Mesothelial cell of epicardium (in vitro differentiated cells): ENCODE data around the gene KATNIP. TPM values are rescaled to one million over a fixed set of nuclear protein-coding genes. Genes with fewer than 3 reads are reported as not detected.

ENCODE experiments used
- DNase-seq, 2 experiments: peaks; one replicate each; pipeline ENCODE4 v3.0.0; 2021; ENCODE audit warnings: low spot score in 2 of 2; ENCODE audit not compliant: unreplicated experiment in 2 of 2
- H3K27ac Mint-ChIP-seq: 2 replicates; pipeline ENCODE4 v1.8.0; 2021; ENCODE audit warnings: mixed read lengths
- H3K27me3 Mint-ChIP-seq: 2 replicates; pipeline ENCODE4 v1.8.0; 2021; ENCODE audit warnings: low read depth, mixed read lengths
- H3K36me3 Mint-ChIP-seq: 2 replicates; pipeline ENCODE4 v1.8.0; 2021; ENCODE audit warnings: mixed read lengths
- H3K4me1 Mint-ChIP-seq: 2 replicates; pipeline ENCODE4 v1.8.0; 2021; ENCODE audit warnings: mixed read lengths
- H3K4me3 Mint-ChIP-seq: 2 replicates; pipeline ENCODE4 v1.8.0; 2021; ENCODE audit warnings: mild to moderate bottlenecking, moderate library complexity, mixed read lengths
- H3K9me3 Mint-ChIP-seq: 2 replicates; pipeline ENCODE4 v1.8.0; 2021; ENCODE audit warnings: mixed read lengths
- CTCF ChIP-seq: fragments of 200-600 bp; sonication (generic); IDR thresholded peaks from one replicate; pipeline ENCODE4 v1.5.0; 2021; ENCODE audit warnings: antibody characterized with exemption; ENCODE audit not compliant: unreplicated experiment
- total RNA-seq: library from RNA; stranded (reverse); gene quantifications from 3 replicates; pipeline ENCODE4 v1.2.1, GENCODE V29; 2021

The KATNIP gene
- total RNA-seq, 1 donor from 2014 or later = 38.8 TPM

GRCh38 chr16:27599606-27600005 is 49.7 kb downstream of the KATNIP start:
- Mint-ChIP-seq H3K4me3 (no peak overlapping the region), H3K36me3 (peaks cover 2% of the 10 kb centered on the region), H3K27ac (peak overlapping the region; percentile 52), H3K4me1 (peaks cover 42% of the 10 kb centered on the region), H3K27me3 (no peaks in the 10 kb centered on the region), H3K9me3 (no peaks in the 10 kb centered on the region)
- TF ChIP-seq CTCF = no peak
- no peak for DNase-seq

Other genes with a start within 250 kb of the KATNIP start
- 6.4 to 8.2 TPM (median 6.8 TPM) in 3 replicates for gene IL4R, start 236.2 kb upstream of the KATNIP start, total RNA-seq
- gene IL21R, start 148.0 kb upstream of the KATNIP start, total RNA-seq = 0.09 to 0.22 TPM (median 0.13 TPM) in 3 replicates
- 120 to 131 TPM (median 123 TPM) in 3 replicates for gene GTF3C1, start 231 bp upstream of the KATNIP start, total RNA-seq